HepG2 (cell line): ENCODE data around the gene PCSK6. TPM values are rescaled to one million over a fixed set of nuclear protein-coding genes. Genes with fewer than 3 reads are reported as not detected.

ENCODE experiments used
- GABPA ChIP-seq, 2 experiments: IDR thresholded peaks; 2 replicates each; pipeline ENCODE4 v1.6.1; 2011 to 2016; ENCODE audit warnings: low read depth in 2 of 2, low read length in 1 of 2, missing biosample characterization in 1 of 2, missing genetic modification characterization in 1 of 2
- KLF12 ChIP-seq: sonication (generic); formaldehyde crosslinking; IDR thresholded peaks from 2 replicates; pipeline ENCODE4 v1.4.0; 2020; ENCODE audit warnings: missing genetic modification reagents, borderline replicate concordance
- KLF6 ChIP-seq: IDR thresholded peaks from 2 replicates; pipeline ENCODE4 v1.8.0; 2016; ENCODE audit warnings: missing biosample characterization, missing genetic modification reagents
- MBD4 ChIP-seq: IDR thresholded peaks from 2 replicates; pipeline ENCODE4 v1.6.1; 2012; ENCODE audit warnings: low read length, inconsistent platforms, borderline replicate concordance
- MIXL1 ChIP-seq: IDR thresholded peaks from 2 replicates; pipeline ENCODE4 v1.6.1; 2016
- MTA1 ChIP-seq: sonication (generic); formaldehyde crosslinking; IDR thresholded peaks from 2 replicates; pipeline ENCODE4 v1.4.0; 2020; ENCODE audit warnings: missing genetic modification reagents, mild to moderate bottlenecking, borderline replicate concordance
- MXI1 ChIP-seq: IDR thresholded peaks from 3 replicates; pipeline ENCODE4 v1.6.1; 2012; ENCODE audit warnings: low read depth, low read length, inconsistent platforms, borderline replicate concordance
- POGZ ChIP-seq: sonication (generic); formaldehyde crosslinking; IDR thresholded peaks from 2 replicates; pipeline ENCODE4 v1.4.0; 2020; ENCODE audit warnings: mild to moderate bottlenecking, missing genetic modification reagents
- RFXAP ChIP-seq: sonication (generic); formaldehyde crosslinking; IDR thresholded peaks from 2 replicates; pipeline ENCODE4 v1.4.0; 2020; ENCODE audit warnings: missing genetic modification reagents, borderline replicate concordance
- SALL1 ChIP-seq: sonication (generic); formaldehyde crosslinking; IDR thresholded peaks from 2 replicates; pipeline ENCODE4 v1.8.0; 2022; ENCODE audit warnings: mild to moderate bottlenecking, missing genetic modification reagents
- TCF7 ChIP-seq: sonication (generic); IDR thresholded peaks from 2 replicates; pipeline ENCODE4 v1.6.1; 2016; ENCODE audit warnings: antibody characterized with exemption, low read depth
- ZBTB21 ChIP-seq: sonication (generic); formaldehyde crosslinking; IDR thresholded peaks from 2 replicates; pipeline ENCODE4 v1.4.0; 2020; ENCODE audit warnings: missing genetic modification reagents
- ZBTB38 ChIP-seq: sonication (generic); formaldehyde crosslinking; IDR thresholded peaks from 2 replicates; pipeline ENCODE4 v1.5.1; 2020; ENCODE audit warnings: mild to moderate bottlenecking, missing genetic modification reagents
- ZNF101 ChIP-seq: sonication (generic); formaldehyde crosslinking; IDR thresholded peaks from 2 replicates; pipeline ENCODE4 v1.4.0; 2020; ENCODE audit warnings: mild to moderate bottlenecking, low read depth, missing genetic modification reagents, borderline replicate concordance
- ZNF292 ChIP-seq: sonication (generic); formaldehyde crosslinking; IDR thresholded peaks from 2 replicates; pipeline ENCODE4 v1.8.1; 2022; ENCODE audit warnings: mild to moderate bottlenecking, low read depth, missing genetic modification reagents, borderline replicate concordance
- ZNF329 ChIP-seq: sonication (generic); formaldehyde crosslinking; IDR thresholded peaks from 2 replicates; pipeline ENCODE4 v1.9.0; 2021; ENCODE audit warnings: low read depth, mild to moderate bottlenecking, missing genetic modification reagents
- ZNF343 ChIP-seq: sonication (generic); formaldehyde crosslinking; IDR thresholded peaks from 2 replicates; pipeline ENCODE4 v1.4.0; 2020; ENCODE audit warnings: mild to moderate bottlenecking, missing genetic modification reagents
- ZNF354B ChIP-seq: sonication (generic); formaldehyde crosslinking; IDR thresholded peaks from 2 replicates; pipeline ENCODE4 v1.8.0; 2022; ENCODE audit warnings: mild to moderate bottlenecking, missing genetic modification reagents
- ZNF501 ChIP-seq: sonication (generic); formaldehyde crosslinking; IDR thresholded peaks from 2 replicates; pipeline ENCODE4 v1.5.1; 2020; ENCODE audit warnings: mild to moderate bottlenecking, moderate library complexity, missing genetic modification reagents
- ZNF550 ChIP-seq: sonication (generic); formaldehyde crosslinking; IDR thresholded peaks from 2 replicates; pipeline ENCODE4 v1.4.0; 2020; ENCODE audit warnings: mild to moderate bottlenecking, missing genetic modification reagents, borderline replicate concordance
- ZNF615 ChIP-seq: sonication (generic); formaldehyde crosslinking; IDR thresholded peaks from 2 replicates; pipeline ENCODE4 v1.5.0; 2020; ENCODE audit warnings: mild to moderate bottlenecking, missing genetic modification reagents, borderline replicate concordance
- ZNF790 ChIP-seq: sonication (generic); formaldehyde crosslinking; IDR thresholded peaks from 2 replicates; pipeline ENCODE4 v1.8.0; 2022; ENCODE audit warnings: missing genetic modification reagents, mild to moderate bottlenecking, borderline replicate concordance
- ZSCAN21 ChIP-seq: sonication (generic); formaldehyde crosslinking; IDR thresholded peaks from 2 replicates; pipeline ENCODE4 v1.8.0; 2022; ENCODE audit warnings: mild to moderate bottlenecking, missing genetic modification reagents, moderate library complexity, borderline replicate concordance
- polyA plus RNA-seq, 8 experiments: library from polyadenylated mRNA; depleted of rRNA in 3 of 8; stranded (reverse) in 7 of 8; unstranded in 1 of 8; fragments of >200 nt; fragmentation: Illumina TruSeq in 4 of 8; extraction: Trizol in 4 of 8; gene quantifications; 2 replicates each; pipeline versions ENCODE4 v1.2.1 to v1.2.3, GENCODE V29; 2011 to 2016; ENCODE audit warnings: low read depth in 4 of 8, missing spikeins in 1 of 8, mixed read lengths in 1 of 8; ENCODE audit not compliant: insufficient read depth in 1 of 8
- total RNA-seq, 5 experiments: library from RNA; depleted of rRNA; stranded (reverse); fragments of >200 nt; fragmentation: Illumina TruSeq; extraction: Trizol; gene quantifications; 2 replicates each; pipeline ENCODE4 v1.2.3, GENCODE V29; 2016; ENCODE audit warnings: low read depth in 1 of 5
- TF ChIP-seq, protein P1 (sequence below): sonication (generic); formaldehyde crosslinking; IDR thresholded peaks from 2 replicates; pipeline ENCODE4 v1.4.0; 2020; ENCODE audit warnings: mild to moderate bottlenecking, missing genetic modification reagents, borderline replicate concordance
- TF ChIP-seq, protein P2 (sequence below): sonication (generic); formaldehyde crosslinking; IDR thresholded peaks from 2 replicates; pipeline ENCODE4 v1.8.1; 2022; ENCODE audit warnings: low read depth, mild to moderate bottlenecking, missing genetic modification reagents
- TF ChIP-seq, protein P3 (sequence below): sonication (generic); formaldehyde crosslinking; IDR thresholded peaks from 2 replicates; pipeline ENCODE4 v1.5.0; 2020; ENCODE audit warnings: mild to moderate bottlenecking, missing genetic modification reagents

PCSK6 gene
- total and polyA plus RNA-seq, 2 of the 13 experiments (the other 11 are each of a cell fraction or from before 2014, with no cell fraction given): 56.5 to 155 TPM

DNA sequence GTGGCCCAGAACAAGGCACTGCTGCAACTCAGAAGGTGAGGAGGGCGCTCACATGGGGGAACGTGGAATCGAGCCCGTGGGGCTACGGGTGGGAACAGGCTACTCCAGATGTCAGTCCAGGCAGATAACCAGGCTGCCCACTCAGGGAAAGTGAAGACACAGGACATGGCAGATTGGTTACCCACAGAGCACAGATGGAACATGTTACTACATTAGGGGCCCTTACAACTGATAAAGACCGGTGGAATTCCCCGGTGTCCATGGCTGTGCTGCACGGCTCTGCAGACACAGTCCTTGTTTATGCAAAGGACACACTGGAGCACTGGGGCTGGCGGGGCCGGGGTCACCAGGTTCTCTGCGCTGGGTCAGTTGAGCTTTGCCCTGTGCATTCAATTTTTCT is 36.9 kb downstream of the PCSK6 start (continued):
- TF ChIP-seq RFXAP (no peak), ZSCAN21 (CRISPR knock-in tag) (0 out of 2 replicates have a peak, but pooled peaks have one; percentile 6), ZNF615 (no peak), TCF7 (no peak), ZNF101 (CRISPR knock-in tag) (no peak), ZNF790 (CRISPR knock-in tag) (no peak), ZNF550 (no peak), ZNF329 (CRISPR knock-in tag) (no peak), KLF12 (CRISPR knock-in tag) (no peak), ZBTB38 (CRISPR knock-in tag) (peak; percentile 79), GABPA (IDR thresholded peaks at IDR 0.05; ENCODE audit: low read depth, low read length) (no peak), GABPA (CRISPR knock-in tag; IDR thresholded peaks at IDR 0.05; ENCODE audit: low read depth) (0 out of 2 replicates have a peak, but pooled peaks have one; percentile 25), ZNF501 (0 out of 2 replicates have a peak, but pooled peaks have one; percentile 26), MBD4 (no peak), SALL1 (peak; percentile 47; the same call in 1 of the 2 replicates), ZNF292 (0 out of 2 replicates have a peak, but pooled peaks have one; percentile 22), MXI1 (no peak), ZNF354B (CRISPR knock-in tag) (no peak), POGZ (CRISPR knock-in tag) (0 out of 2 replicates have a peak, but pooled peaks have one; percentile 18), MIXL1 (no peak), ZBTB21 (no peak), MTA1 (CRISPR knock-in tag) (peak; percentile 59; the same call in 1 of the 2 replicates), ZNF343 (CRISPR knock-in tag) (no peak), KLF6 (CRISPR knock-in tag) (no peak)
- TF ChIP-seq, protein P1, sequence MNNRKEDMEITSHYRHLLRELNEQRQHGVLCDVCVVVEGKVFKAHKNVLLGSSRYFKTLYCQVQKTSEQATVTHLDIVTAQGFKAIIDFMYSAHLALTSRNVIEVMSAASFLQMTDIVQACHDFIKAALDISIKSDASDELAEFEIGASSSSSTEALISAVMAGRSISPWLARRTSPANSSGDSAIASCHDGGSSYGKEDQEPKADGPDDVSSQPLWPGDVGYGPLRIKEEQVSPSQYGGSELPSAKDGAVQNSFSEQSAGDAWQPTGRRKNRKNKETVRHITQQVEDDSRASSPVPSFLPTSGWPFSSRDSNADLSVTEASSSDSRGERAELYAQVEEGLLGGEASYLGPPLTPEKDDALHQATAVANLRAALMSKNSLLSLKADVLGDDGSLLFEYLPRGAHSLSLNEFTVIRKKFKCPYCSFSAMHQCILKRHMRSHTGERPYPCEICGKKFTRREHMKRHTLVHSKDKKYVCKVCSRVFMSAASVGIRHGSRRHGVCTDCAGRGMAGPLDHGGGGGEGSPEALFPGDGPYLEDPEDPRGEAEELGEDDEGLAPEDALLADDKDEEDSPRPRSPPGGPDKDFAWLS: no peak
- TF ChIP-seq, protein P2, sequence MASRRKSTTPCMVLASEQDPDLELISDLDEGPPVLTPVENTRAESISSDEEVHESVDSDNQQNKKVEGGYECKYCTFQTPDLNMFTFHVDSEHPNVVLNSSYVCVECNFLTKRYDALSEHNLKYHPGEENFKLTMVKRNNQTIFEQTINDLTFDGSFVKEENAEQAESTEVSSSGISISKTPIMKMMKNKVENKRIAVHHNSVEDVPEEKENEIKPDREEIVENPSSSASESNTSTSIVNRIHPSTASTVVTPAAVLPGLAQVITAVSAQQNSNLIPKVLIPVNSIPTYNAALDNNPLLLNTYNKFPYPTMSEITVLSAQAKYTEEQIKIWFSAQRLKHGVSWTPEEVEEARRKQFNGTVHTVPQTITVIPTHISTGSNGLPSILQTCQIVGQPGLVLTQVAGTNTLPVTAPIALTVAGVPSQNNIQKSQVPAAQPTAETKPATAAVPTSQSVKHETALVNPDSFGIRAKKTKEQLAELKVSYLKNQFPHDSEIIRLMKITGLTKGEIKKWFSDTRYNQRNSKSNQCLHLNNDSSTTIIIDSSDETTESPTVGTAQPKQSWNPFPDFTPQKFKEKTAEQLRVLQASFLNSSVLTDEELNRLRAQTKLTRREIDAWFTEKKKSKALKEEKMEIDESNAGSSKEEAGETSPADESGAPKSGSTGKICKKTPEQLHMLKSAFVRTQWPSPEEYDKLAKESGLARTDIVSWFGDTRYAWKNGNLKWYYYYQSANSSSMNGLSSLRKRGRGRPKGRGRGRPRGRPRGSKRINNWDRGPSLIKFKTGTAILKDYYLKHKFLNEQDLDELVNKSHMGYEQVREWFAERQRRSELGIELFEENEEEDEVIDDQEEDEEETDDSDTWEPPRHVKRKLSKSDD: no peak
- TF ChIP-seq, protein P3, sequence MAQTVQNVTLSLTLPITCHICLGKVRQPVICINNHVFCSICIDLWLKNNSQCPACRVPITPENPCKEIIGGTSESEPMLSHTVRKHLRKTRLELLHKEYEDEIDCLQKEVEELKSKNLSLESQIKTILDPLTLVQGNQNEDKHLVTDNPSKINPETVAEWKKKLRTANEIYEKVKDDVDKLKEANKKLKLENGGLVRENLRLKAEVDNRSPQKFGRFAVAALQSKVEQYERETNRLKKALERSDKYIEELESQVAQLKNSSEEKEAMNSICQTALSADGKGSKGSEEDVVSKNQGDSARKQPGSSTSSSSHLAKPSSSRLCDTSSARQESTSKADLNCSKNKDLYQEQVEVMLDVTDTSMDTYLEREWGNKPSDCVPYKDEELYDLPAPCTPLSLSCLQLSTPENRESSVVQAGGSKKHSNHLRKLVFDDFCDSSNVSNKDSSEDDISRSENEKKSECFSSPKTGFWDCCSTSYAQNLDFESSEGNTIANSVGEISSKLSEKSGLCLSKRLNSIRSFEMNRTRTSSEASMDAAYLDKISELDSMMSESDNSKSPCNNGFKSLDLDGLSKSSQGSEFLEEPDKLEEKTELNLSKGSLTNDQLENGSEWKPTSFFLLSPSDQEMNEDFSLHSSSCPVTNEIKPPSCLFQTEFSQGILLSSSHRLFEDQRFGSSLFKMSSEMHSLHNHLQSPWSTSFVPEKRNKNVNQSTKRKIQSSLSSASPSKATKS (CRISPR knock-in tag): no peak
